HepG2 (cell line): ENCODE results near the gene POLE. TPM values are rescaled to one million over a fixed set of nuclear protein-coding genes. Genes with fewer than 3 reads are reported as not detected.

Experiments
- ATAC-seq: fragments of 200-7000 bp; cut with Tn5 transposase; 3 replicates; pipeline ENCODE4 v1.9.1; 2020; ENCODE audit warnings: mild to moderate bottlenecking, moderate library complexity
- BruUV-seq: library from RNA; stranded (reverse); fragments of 400-500 nt; replicated peaks from 2 replicates; lab custom pipeline; 2021; lab: Mats Ljungman, UMichigan
- CTCF ChIA-PET: fragments of 300-600 bp; formaldehyde crosslinking; extraction: SDS; loops from one replicate; lab custom pipeline; 2021; ENCODE audit warnings: low total read pairs, inconsistent platforms, low intra/inter-chr PET ratio; lab: Yijun Ruan, JAX
- POLR2A ChIA-PET: fragments of 350-600 bp; sonication (Branson Sonifier 250); formaldehyde crosslinking; loops from one replicate; lab custom pipeline; 2020; ENCODE audit warnings: antibody characterized with exemption, inconsistent platforms; lab: Yijun Ruan, JAX
- DNase-seq: peaks from one replicate; pipeline ENCODE4 v3.0.0-alpha.2; 2015; ENCODE audit warnings: low spot score
- FAIRE-seq: peaks from 3 replicates; lab custom pipeline; 2011; peaks lifted over from hg19 to GRCh38; lab: Jason Lieb, UNC
- H2AFZ ChIP-seq: one replicate; pipeline ENCODE4 v1.6.1; 2011; ENCODE audit warnings: low read length, inconsistent platforms
- H3K27ac ChIP-seq: fragments of 300-600 bp; 3 replicates; pipeline ENCODE4 v1.8.0; 2011; ENCODE audit warnings: mixed run types, mild to moderate bottlenecking, mixed read lengths, low read length, inconsistent platforms; ENCODE audit not compliant: insufficient read depth; ENCODE audit errors: extremely low read length
- H3K27me3 ChIP-seq, 2 experiments: fragments of 200-600 bp in 1 of 2; 2 replicates in 1 of 2; 3 replicates in 1 of 2; pipeline versions ENCODE4 v1.6.0 to v1.8.0; 2011; ENCODE audit warnings: low read length in 2 of 2, mild to moderate bottlenecking in 2 of 2, moderate library complexity in 2 of 2, inconsistent platforms in 1 of 2; ENCODE audit not compliant: insufficient read depth in 2 of 2, control insufficient read depth in 1 of 2
- H3K36me3 ChIP-seq, 2 experiments: fragments of 200-600 bp in 1 of 2; replicated peaks in 1 of 2; 2 replicates in 1 of 2; 3 replicates in 1 of 2; pipeline versions ENCODE4 v1.5.1 to v1.8.0; 2011; ENCODE audit warnings: low read length in 2 of 2, inconsistent platforms in 1 of 2; ENCODE audit not compliant: insufficient read depth in 2 of 2, control insufficient read depth in 1 of 2
- H3K4me1 ChIP-seq: 2 replicates; pipeline ENCODE4 v1.5.1; 2012; ENCODE audit warnings: low read length, inconsistent platforms; ENCODE audit not compliant: insufficient read depth
- H3K4me2 ChIP-seq: 2 replicates; pipeline ENCODE4 v1.6.0; 2011; ENCODE audit warnings: low read depth, low read length, inconsistent platforms
- H3K4me3 ChIP-seq, 3 experiments: fragments of 200-600 bp in 1 of 3; sonication (generic), shearing (Covaris generic) in 1 of 3; replicated peaks in 1 of 3; 2 replicates each; pipeline ENCODE4 v1.5.1; 2011 to 2016; ENCODE audit warnings: low read length in 3 of 3, inconsistent platforms in 2 of 3, low read depth in 2 of 3, mild to moderate bottlenecking in 2 of 3, control low read depth in 1 of 3, mixed read lengths in 1 of 3; ENCODE audit not compliant: insufficient read depth in 1 of 3
- H3K79me2 ChIP-seq: one replicate; pipeline ENCODE4 v1.6.1; 2011; ENCODE audit warnings: low read length, inconsistent platforms; ENCODE audit not compliant: insufficient read depth
- H3K9ac ChIP-seq: 2 replicates; pipeline ENCODE4 v1.6.0; 2011; ENCODE audit warnings: mild to moderate bottlenecking, low read depth, low read length, inconsistent platforms; ENCODE audit not compliant: insufficient read depth
- H3K9me3 ChIP-seq: 2 replicates; pipeline ENCODE4 v1.5.1; 2012; ENCODE audit warnings: mild to moderate bottlenecking, low read length
- H4K20me1 ChIP-seq: 2 replicates; pipeline ENCODE4 v1.6.0; 2011; ENCODE audit warnings: inconsistent platforms, mild to moderate bottlenecking, low read length, moderate library complexity; ENCODE audit not compliant: insufficient read depth
- HMG20B ChIP-seq: conservative IDR thresholded peaks from 2 replicates; pipeline ENCODE4 v1.6.1; 2016; ENCODE audit warnings: missing genetic modification reagents, missing compliant biosample characterization
- MBD4 ChIP-seq: IDR thresholded peaks from 2 replicates; pipeline ENCODE4 v1.6.1; 2012; ENCODE audit warnings: low read length, inconsistent platforms, borderline replicate concordance
- PAX8 ChIP-seq: sonication (generic); formaldehyde crosslinking; IDR thresholded peaks from 2 replicates; pipeline ENCODE4 v1.8.0; 2022; ENCODE audit warnings: mild to moderate bottlenecking, missing genetic modification reagents, borderline replicate concordance
- THRA ChIP-seq: sonication (generic); formaldehyde crosslinking; IDR thresholded peaks from 2 replicates; pipeline ENCODE4 v1.4.0; 2020; ENCODE audit warnings: missing genetic modification reagents, borderline replicate concordance
- ZMYM3 ChIP-seq: sonication (generic); formaldehyde crosslinking; IDR thresholded peaks from 2 replicates; pipeline ENCODE4 v1.5.1; 2020; ENCODE audit warnings: mild to moderate bottlenecking, missing genetic modification reagents
- ZNF121 ChIP-seq: sonication (generic); formaldehyde crosslinking; IDR thresholded peaks from 2 replicates; pipeline ENCODE4 v1.5.0; 2020; ENCODE audit warnings: mild to moderate bottlenecking, missing genetic modification reagents
- ZNF382 ChIP-seq: sonication (generic); formaldehyde crosslinking; IDR thresholded peaks from 2 replicates; pipeline ENCODE4 v1.5.0; 2020; ENCODE audit warnings: missing genetic modification reagents, mild to moderate bottlenecking, borderline replicate concordance
- ZNF770 ChIP-seq: sonication (generic); formaldehyde crosslinking; IDR thresholded peaks from 2 replicates; pipeline ENCODE4 v1.5.0; 2020; ENCODE audit warnings: mild to moderate bottlenecking, missing genetic modification reagents
- WGBS: methylation state at CpG from one replicate; pipeline ENCODE4 v1.1.6; 2017; ENCODE audit warnings: low lambda C conversion rate; 5-methylcytosine and 5-hydroxymethylcytosine counted together
- in situ Hi-C: cut with HindIII; loops from 2 replicates; pipeline ENCODE4 v1.10.0; 2017; ENCODE audit warnings: low pct_unique_long_range_greater_than_20kb; ENCODE audit not compliant: extremely low pct_ligation_motif_present
- intact Hi-C: fragments of 100-400 bp; cut with micrococcal nuclease; formaldehyde crosslinking; loops from one replicate; pipeline ENCODE4 v1.10.0; 2022; ENCODE audit not compliant: unreplicated experiment
- polyA plus RNA-seq, 8 experiments: library from polyadenylated mRNA; depleted of rRNA in 3 of 8; stranded (reverse) in 7 of 8; unstranded in 1 of 8; fragments of >200 nt; fragmentation: Illumina TruSeq in 4 of 8; extraction: Trizol in 4 of 8; gene quantifications; 2 replicates each; pipeline versions ENCODE4 v1.2.1 to v1.2.3, GENCODE V29; 2011 to 2016; ENCODE audit warnings: low read depth in 4 of 8, missing spikeins in 1 of 8, mixed read lengths in 1 of 8; ENCODE audit not compliant: insufficient read depth in 1 of 8
- total RNA-seq, 5 experiments: library from RNA; depleted of rRNA; stranded (reverse); fragments of >200 nt; fragmentation: Illumina TruSeq; extraction: Trizol; gene quantifications; 2 replicates each; pipeline ENCODE4 v1.2.3, GENCODE V29; 2016; ENCODE audit warnings: low read depth in 1 of 5

The POLE gene
- total and polyA plus RNA-seq, 2 of the 13 experiments (the other 11 are each of a cell fraction or from before 2014, with no cell fraction given), result 25.3 to 52.2 TPM

DNA sequence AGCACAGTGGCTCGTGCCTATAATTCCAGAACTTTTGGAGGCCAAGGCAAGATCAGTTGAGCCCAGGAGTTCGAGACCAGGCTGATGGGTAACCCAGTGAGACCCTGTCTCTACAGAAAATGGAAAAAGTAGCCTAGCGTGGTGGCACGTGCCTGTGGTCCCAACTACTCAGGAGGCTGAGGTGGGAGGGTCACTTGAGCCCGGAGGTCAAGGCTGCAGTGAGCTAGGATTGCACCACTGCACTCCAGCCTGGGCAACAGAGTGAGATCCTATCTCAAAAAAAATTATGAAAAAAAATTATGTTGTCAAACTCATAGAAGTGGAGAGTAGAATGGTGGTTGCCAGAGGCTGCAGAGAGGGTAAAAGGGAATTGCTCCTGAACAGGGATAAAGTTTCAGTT is 73.1 kb downstream of the POLE start:
- no peak for FAIRE-seq
- BruUV-seq, result no TSS peak
- H4K20me1 ChIP-seq, result no peaks in the 10 kb centered on the region
- no peak overlapping the region for H3K4me3 ChIP-seq
- intact Hi-C loops (no loop called here), in situ Hi-C loops (no loop called here)
- H3K4me2 ChIP-seq, result no peak overlapping the region
- H3K27me3 ChIP-seq, result peaks cover 0 to 9% of the 10 kb centered on the region in 2 experiments; a peak in 4 of 5 replicates
- 11% methylated on average over 5 of the region's 5 CpGs for WGBS
- peaks cover 31% of the 10 kb centered on the region for H3K9me3 ChIP-seq
- TF ChIP-seq ZMYM3 (CRISPR knock-in tag) (peak; percentile 38; the same call in 1 of the 2 replicates), ZNF770 (CRISPR knock-in tag) (peak; percentile 66), MBD4 (no peak), ZNF382 (CRISPR knock-in tag) (no peak), ZNF121 (CRISPR knock-in tag) (peak; percentile 86), PAX8 (CRISPR knock-in tag) (no peak), HMG20B (CRISPR knock-in tag) (no peak), THRA (CRISPR knock-in tag) (no peak)
- TF ChIP-seq, all 625 proteins: peak for 3
- Histone ChIP-seq H3K79me2 (no peaks in the 10 kb centered on the region), H3K4me1 (peaks cover 6% of the 10 kb centered on the region), H3K36me3 (no peaks in the 10 kb centered on the region), H2AFZ (no peak overlapping the region), H3K9ac (no peak overlapping the region), H3K27ac (no peak overlapping the region)
- CTCF ChIA-PET, result interaction anchor here (1.6 to 3.2 kb wide), 3 partner anchors 13 to 199 kb away, joined by 5 to 36 read pairs (median 11); no protein-coding TSS in a partner anchor
- DNase-seq (no peak), ATAC-seq (no peak)
- POLR2A ChIA-PET, result interaction anchor here (1.2 kb wide), 1 partner anchor 14 kb away, joined by 3 read pairs; no protein-coding TSS in a partner anchor
